MCF 10A (cell line): ENCODE results near the gene ZFC3H1. TPM values are rescaled to one million over a fixed set of nuclear protein-coding genes. Genes with fewer than 3 reads are reported as not detected.
"Not testable (repeated sequence)": the region's sequence is repeated elsewhere in the genome, so short reads cannot be mapped to it uniquely, and the experiment has no call there.

Experiments used
- BruUV-seq: library from RNA; stranded (reverse); fragments of 400-500 nt; replicated peaks from 2 replicates; lab custom pipeline; 2021; lab: Mats Ljungman, UMichigan
- CTCF ChIA-PET: fragments of 300-600 bp; sonication (Branson Sonifier 250); formaldehyde crosslinking; extraction: SDS; loops from one replicate; lab custom pipeline; 2021; ENCODE audit warnings: antibody characterized with exemption, inconsistent platforms; lab: Yijun Ruan, JAX
- POLR2A ChIA-PET: fragments of 300-600, 350-650 bp; sonication (Branson Sonifier 250); formaldehyde crosslinking; extraction: SDS; loops from one replicate; lab custom pipeline; 2020; ENCODE audit warnings: antibody characterized with exemption, inconsistent platforms; lab: Yijun Ruan, JAX
- DNase-seq: peaks from one replicate; pipeline ENCODE4 v3.0.0-alpha.2; 2018; ENCODE audit not compliant: unreplicated experiment
- H3K27ac Mint-ChIP-seq: one replicate; pipeline ENCODE4 v1.8.0; 2022; ENCODE audit warnings: mild to moderate bottlenecking, low read depth, mixed read lengths; ENCODE audit not compliant: unreplicated experiment
- H3K27me3 Mint-ChIP-seq: one replicate; pipeline ENCODE4 v1.8.0; 2022; ENCODE audit warnings: mixed read lengths; ENCODE audit not compliant: insufficient read depth, unreplicated experiment
- H3K36me3 Mint-ChIP-seq: one replicate; pipeline ENCODE4 v1.8.0; 2022; ENCODE audit warnings: mild to moderate bottlenecking, moderate library complexity, mixed read lengths; ENCODE audit not compliant: insufficient read depth, unreplicated experiment
- H3K4me1 Mint-ChIP-seq: one replicate; pipeline ENCODE4 v1.8.0; 2022; ENCODE audit warnings: mixed read lengths; ENCODE audit not compliant: insufficient read depth, unreplicated experiment
- H3K4me3 Mint-ChIP-seq: one replicate; pipeline ENCODE4 v1.8.0; 2022; ENCODE audit warnings: mild to moderate bottlenecking, moderate library complexity, mixed read lengths; ENCODE audit not compliant: unreplicated experiment
- H3K9me3 Mint-ChIP-seq: one replicate; pipeline ENCODE4 v1.8.0; 2022; ENCODE audit warnings: mixed read lengths; ENCODE audit not compliant: unreplicated experiment
- CTCF ChIP-seq: fragments of 200-600 bp; IDR thresholded peaks from one replicate; pipeline ENCODE4 v1.8.0; 2022; ENCODE audit warnings: antibody characterized with exemption, mild to moderate bottlenecking; ENCODE audit not compliant: unreplicated experiment
- intact Hi-C: fragments of 100-400 bp; cut with micrococcal nuclease; formaldehyde crosslinking; loops from 2 replicates; pipeline ENCODE4 v1.14.1; 2022
- total RNA-seq: library from RNA; stranded (reverse); gene quantifications from 2 replicates; pipeline ENCODE4 v1.2.3, GENCODE V29; 2022

ZFC3H1 gene
- total RNA-seq, 1 experiment from 2014 or later = 55.3 TPM

- Mint-ChIP-seq H3K9me3 (no peaks in the 10 kb centered on the region), H3K27ac (no peak overlapping the region), H3K36me3 (no peaks in the 10 kb centered on the region), H3K27me3 (no peaks in the 10 kb centered on the region), H3K4me3 (no peak overlapping the region), H3K4me1 (peaks cover 35% of the 10 kb centered on the region)
- POLR2A ChIA-PET = no interaction called here
- DNase-seq = peak; percentile 13
- intact Hi-C loops = no loop called here
- no peak for TF ChIP-seq CTCF
- no TSS peak for BruUV-seq
- CTCF ChIA-PET = no interaction called here
Observed at GRCh38 chr12:71691504-71692129, 28.0 kb upstream of the ZFC3H1 start.

- Mint-ChIP-seq H3K36me3 (no peaks in the 10 kb centered on the region), H3K4me1 (peaks cover 25% of the 10 kb centered on the region), H3K9me3 (no peaks in the 10 kb centered on the region), H3K27ac (no peak overlapping the region), H3K4me3 (no peak overlapping the region), H3K27me3 (no peaks in the 10 kb centered on the region)
- no peak for DNase-seq
- BruUV-seq = no TSS peak
- no peak for TF ChIP-seq CTCF
- POLR2A ChIA-PET = interaction anchor here (0.7 to 7.9 kb wide), 4 partner anchors 12 to 60 kb away, joined by 3 to 248 read pairs (median 104); partner anchors contain the start of genes THAP2 and ZFC3H1
- intact Hi-C loops = no loop called here
- CTCF ChIA-PET = interaction anchor here (0.6 to 6.7 kb wide), 2 partner anchors 44 to 60 kb away, joined by 3 to 226 read pairs; no protein-coding TSS in a partner anchor
Observed at GRCh38 chr12:71688961-71689570, 25.4 kb upstream of the ZFC3H1 start.

GRCh38 chr12:71687172-71687571, 23.5 kb upstream of the ZFC3H1 start:
- ChIA-PET CTCF (interaction anchor here (0.6 to 6.7 kb wide), 12 partner anchors 9 to 272 kb away, joined by 3 to 226 read pairs (median 15); partner anchors contain the start of genes RAB21, THAP2 and ZFC3H1), POLR2A (interaction anchor here (0.6 to 7.9 kb wide), 12 partner anchors 9 to 153 kb away, joined by 3 to 248 read pairs (median 10); partner anchors contain the start of genes RAB21, THAP2 and ZFC3H1)
- H3K36me3 Mint-ChIP-seq, H3K9me3 Mint-ChIP-seq, H3K27me3 Mint-ChIP-seq, intact Hi-C loops, DNase-seq, BruUV-seq: not testable (repeated sequence)
- H3K4me1 Mint-ChIP-seq = peaks cover 21% of the 10 kb centered on the region
- peak overlapping the region; percentile 76 for H3K27ac Mint-ChIP-seq
- peak overlapping the region; percentile 87 for H3K4me3 Mint-ChIP-seq

GRCh38 chr12:71686658-71687025, 23.0 kb upstream of the ZFC3H1 start:
- no peaks in the 10 kb centered on the region for H3K27me3 Mint-ChIP-seq
- peaks cover 18% of the 10 kb centered on the region for H3K4me1 Mint-ChIP-seq
- ChIA-PET CTCF (interaction anchor here (0.6 to 6.7 kb wide), 27 partner anchors 9 to 271 kb away, joined by 3 to 226 read pairs (median 7); partner anchors contain the start of genes RAB21, THAP2 and ZFC3H1), POLR2A (interaction anchor here (0.5 to 7.9 kb wide), 17 partner anchors 9 to 193 kb away, joined by 3 to 248 read pairs (median 5); partner anchors contain the start of genes RAB21, THAP2 and ZFC3H1)
- H3K4me3 Mint-ChIP-seq = peak overlapping the region; percentile 87
- TSS peak; percentile 62 for BruUV-seq
- peak overlapping the region; percentile 76 for H3K27ac Mint-ChIP-seq
- intact Hi-C loops = loop anchor here (1.0 kb wide), 3 partner anchors 22 to 61 kb away; partner anchors contain the start of gene THAP2
- no peak for TF ChIP-seq CTCF
- H3K9me3 Mint-ChIP-seq = no peaks in the 10 kb centered on the region
- no peaks in the 10 kb centered on the region for H3K36me3 Mint-ChIP-seq
- DNase-seq = peak; percentile 27
